Endothelial cell (in vitro differentiated cells): ENCODE data around the gene PLXNC1. TPM values are rescaled to one million over a fixed set of nuclear protein-coding genes. Genes with fewer than 3 reads are reported as not detected.

Source experiments
- DNase-seq: peaks from one replicate; pipeline ENCODE4 v3.0.0; 2021; ENCODE audit warnings: low spot score
- H3K27ac Mint-ChIP-seq: one replicate; pipeline ENCODE4 v1.8.0; 2021; ENCODE audit warnings: mixed read lengths, inconsistent platforms; ENCODE audit not compliant: unreplicated experiment
- H3K27me3 Mint-ChIP-seq: one replicate; pipeline ENCODE4 v1.8.0; 2021; ENCODE audit warnings: mild to moderate bottlenecking, moderate library complexity, mixed read lengths, inconsistent platforms; ENCODE audit not compliant: unreplicated experiment
- H3K36me3 Mint-ChIP-seq: one replicate; pipeline ENCODE4 v1.8.0; 2021; ENCODE audit warnings: mild to moderate bottlenecking, low read depth, mixed read lengths, inconsistent platforms; ENCODE audit not compliant: unreplicated experiment
- H3K4me1 Mint-ChIP-seq: one replicate; pipeline ENCODE4 v1.8.0; 2021; ENCODE audit warnings: mild to moderate bottlenecking, mixed read lengths, inconsistent platforms; ENCODE audit not compliant: unreplicated experiment
- H3K4me3 Mint-ChIP-seq: one replicate; pipeline ENCODE4 v1.8.0; 2021; ENCODE audit warnings: mild to moderate bottlenecking, mixed read lengths, inconsistent platforms; ENCODE audit not compliant: unreplicated experiment
- H3K9me3 Mint-ChIP-seq: one replicate; pipeline ENCODE4 v1.8.0; 2021; ENCODE audit warnings: mixed read lengths, inconsistent platforms; ENCODE audit not compliant: unreplicated experiment
- total RNA-seq: library from RNA; stranded (reverse); fragmentation: NEBNext Ultra II Directional; extraction: Animal tissue kit (Norgen Biotek cat#: 25700); gene quantifications from one replicate; pipeline ENCODE4 v1.2.1, GENCODE V29; 2021; ENCODE audit not compliant: unreplicated experiment
- TF ChIP-seq, protein P1 (sequence below): fragments of 200-600 bp; sonication (generic); IDR thresholded peaks from one replicate; pipeline ENCODE4 v1.5.0; 2021; ENCODE audit warnings: antibody characterized with exemption; ENCODE audit not compliant: unreplicated experiment

PLXNC1 gene
- total RNA-seq, 1 donor from 2014 or later: 1.1 TPM

DNA sequence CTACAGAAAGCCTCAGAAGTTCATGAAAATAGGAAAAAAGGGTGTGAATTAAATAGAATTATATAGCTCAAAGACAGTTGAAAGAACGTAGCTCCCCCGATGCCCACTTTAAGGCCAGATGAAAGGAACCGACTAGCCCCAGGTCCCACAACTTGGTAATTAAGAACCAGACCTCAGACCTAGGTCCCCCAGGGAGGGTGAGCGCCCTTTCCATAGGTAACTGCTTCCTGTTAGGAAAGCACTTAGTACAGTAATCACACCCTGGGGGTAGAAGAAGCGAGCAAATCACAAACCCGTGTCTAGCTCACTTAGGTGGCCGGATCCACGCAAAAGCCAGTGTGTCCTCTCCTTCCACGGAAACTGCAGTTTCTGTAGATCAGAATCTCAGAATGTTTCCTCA is 77.1 kb downstream of the PLXNC1 start:
- TF ChIP-seq, protein P1, sequence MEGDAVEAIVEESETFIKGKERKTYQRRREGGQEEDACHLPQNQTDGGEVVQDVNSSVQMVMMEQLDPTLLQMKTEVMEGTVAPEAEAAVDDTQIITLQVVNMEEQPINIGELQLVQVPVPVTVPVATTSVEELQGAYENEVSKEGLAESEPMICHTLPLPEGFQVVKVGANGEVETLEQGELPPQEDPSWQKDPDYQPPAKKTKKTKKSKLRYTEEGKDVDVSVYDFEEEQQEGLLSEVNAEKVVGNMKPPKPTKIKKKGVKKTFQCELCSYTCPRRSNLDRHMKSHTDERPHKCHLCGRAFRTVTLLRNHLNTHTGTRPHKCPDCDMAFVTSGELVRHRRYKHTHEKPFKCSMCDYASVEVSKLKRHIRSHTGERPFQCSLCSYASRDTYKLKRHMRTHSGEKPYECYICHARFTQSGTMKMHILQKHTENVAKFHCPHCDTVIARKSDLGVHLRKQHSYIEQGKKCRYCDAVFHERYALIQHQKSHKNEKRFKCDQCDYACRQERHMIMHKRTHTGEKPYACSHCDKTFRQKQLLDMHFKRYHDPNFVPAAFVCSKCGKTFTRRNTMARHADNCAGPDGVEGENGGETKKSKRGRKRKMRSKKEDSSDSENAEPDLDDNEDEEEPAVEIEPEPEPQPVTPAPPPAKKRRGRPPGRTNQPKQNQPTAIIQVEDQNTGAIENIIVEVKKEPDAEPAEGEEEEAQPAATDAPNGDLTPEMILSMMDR: no peak
- Mint-ChIP-seq H3K27me3 (no peaks in the 10 kb centered on the region), H3K27ac (no peak overlapping the region), H3K4me3 (no peak overlapping the region), H3K4me1 (no peaks in the 10 kb centered on the region), H3K9me3 (no peaks in the 10 kb centered on the region), H3K36me3 (no peaks in the 10 kb centered on the region)
- DNase-seq: no peak

DNA sequence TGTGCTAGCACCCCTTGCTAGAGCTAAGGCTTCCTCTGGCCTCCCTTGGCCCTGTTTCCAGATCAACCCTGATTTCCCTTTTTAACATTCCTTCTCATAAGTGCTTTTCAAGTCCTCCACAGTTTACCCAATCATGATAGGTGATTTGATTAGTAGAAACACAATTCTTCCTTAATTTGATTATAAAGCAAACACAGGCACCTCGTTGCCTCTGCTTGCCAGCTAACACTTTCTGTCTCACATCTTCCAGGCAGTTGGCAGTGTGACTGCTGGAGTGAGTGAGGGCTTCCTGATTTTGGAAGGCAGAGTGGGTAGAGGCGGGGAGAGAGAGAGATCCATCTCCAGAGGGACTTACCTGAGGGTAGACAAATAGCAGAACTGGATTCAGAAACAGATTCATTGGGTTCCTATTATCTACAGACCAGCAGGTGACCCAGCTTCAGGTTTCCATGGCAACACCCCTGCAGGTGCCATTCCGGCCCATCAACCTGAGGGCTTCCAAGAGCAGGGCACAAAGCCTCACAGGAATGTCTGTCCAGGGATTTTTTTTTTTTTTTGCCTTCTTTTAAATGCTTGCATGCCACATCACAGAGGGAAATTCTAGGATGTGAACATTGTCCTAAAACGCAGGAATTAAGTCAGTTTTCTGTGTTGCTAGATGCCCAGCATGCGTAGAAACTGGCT is 77.7 kb downstream of the PLXNC1 start:
- DNase-seq: no peak
- Mint-ChIP-seq H3K27me3 (no peaks in the 10 kb centered on the region), H3K4me3 (no peak overlapping the region), H3K36me3 (no peaks in the 10 kb centered on the region), H3K4me1 (peaks cover 1% of the 10 kb centered on the region), H3K27ac (no peak overlapping the region), H3K9me3 (no peaks in the 10 kb centered on the region)
- TF ChIP-seq, protein P1: no peak

DNA sequence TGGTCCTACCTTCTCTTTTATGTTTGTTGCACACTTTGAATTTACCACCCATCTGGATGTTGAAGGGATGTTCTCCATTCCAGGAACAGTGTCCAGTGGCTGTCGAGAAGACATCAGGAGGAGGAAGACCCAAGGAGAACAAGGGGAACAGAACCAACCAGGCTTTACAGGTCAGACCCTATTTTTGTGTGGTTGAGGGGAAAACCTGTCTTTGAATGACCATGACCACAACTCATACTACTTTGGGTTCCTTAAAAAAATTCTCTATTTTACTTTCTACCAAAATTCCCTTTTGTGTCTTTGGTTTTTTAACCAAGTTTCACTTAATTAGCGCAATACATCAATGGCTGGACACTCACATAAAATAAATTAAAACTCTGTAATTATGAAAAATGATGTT is 78.7 kb downstream of the PLXNC1 start:
- Mint-ChIP-seq H3K36me3 (no peaks in the 10 kb centered on the region), H3K27ac (no peak overlapping the region), H3K27me3 (no peaks in the 10 kb centered on the region), H3K9me3 (no peaks in the 10 kb centered on the region), H3K4me1 (peaks cover 2% of the 10 kb centered on the region), H3K4me3 (no peak overlapping the region)
- no peak for DNase-seq
- TF ChIP-seq, protein P1: no peak

DNA sequence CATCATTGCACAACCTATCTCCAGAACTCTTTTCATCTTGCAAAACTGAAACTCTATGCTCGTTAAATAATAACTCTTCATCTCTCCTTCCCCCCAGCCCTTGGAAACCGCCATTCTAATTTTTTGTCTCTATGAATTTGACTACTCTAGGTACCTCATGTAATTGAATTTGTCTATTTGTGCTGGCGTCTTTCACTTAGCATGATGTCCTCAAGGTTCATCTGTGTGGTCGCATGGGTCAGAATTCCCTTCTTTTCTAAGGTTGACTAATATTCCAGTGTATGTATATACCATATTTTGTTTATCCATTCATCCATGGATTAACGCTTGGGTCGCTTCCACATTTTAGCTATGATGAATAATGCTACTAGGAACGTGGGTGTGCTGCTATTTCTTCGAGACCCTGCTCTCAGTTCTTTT is 80.1 kb downstream of the PLXNC1 start:
- peaks cover 2% of the 10 kb centered on the region for H3K27me3 Mint-ChIP-seq
- H3K4me1 Mint-ChIP-seq: peaks cover 2% of the 10 kb centered on the region
- no peak for DNase-seq
- TF ChIP-seq, protein P1: no peak
- H3K9me3 Mint-ChIP-seq: no peaks in the 10 kb centered on the region
- no peak overlapping the region for H3K27ac Mint-ChIP-seq
- no peaks in the 10 kb centered on the region for H3K36me3 Mint-ChIP-seq
- H3K4me3 Mint-ChIP-seq: no peak overlapping the region

DNA sequence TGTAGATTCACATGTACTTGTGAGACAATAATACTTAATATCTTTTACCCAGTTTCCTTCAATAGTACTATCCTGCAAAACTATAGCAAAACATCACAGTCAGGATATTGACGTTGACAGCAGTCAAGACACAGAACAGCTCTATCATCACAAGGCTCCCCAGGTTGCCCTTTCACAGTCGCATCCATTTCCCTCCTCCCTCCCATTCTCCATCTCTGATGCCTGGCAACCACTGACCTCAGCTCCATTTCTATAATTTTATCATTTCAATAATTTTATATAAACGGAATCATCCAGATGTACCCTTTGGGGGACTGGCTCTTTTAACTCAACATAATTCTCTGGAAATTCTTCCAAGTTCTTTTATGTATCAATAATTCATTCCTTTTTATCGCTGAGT is 81.5 kb downstream of the PLXNC1 start:
- Mint-ChIP-seq H3K36me3 (no peaks in the 10 kb centered on the region), H3K27me3 (peaks cover 2% of the 10 kb centered on the region), H3K4me3 (no peak overlapping the region), H3K27ac (no peak overlapping the region), H3K9me3 (no peaks in the 10 kb centered on the region), H3K4me1 (peaks cover 2% of the 10 kb centered on the region)
- no peak for DNase-seq
- TF ChIP-seq, protein P1: no peak
